ENCODE data around the gene PPFIBP1. TPM values are rescaled to one million over a fixed set of nuclear protein-coding genes. Genes with fewer than 3 reads are reported as not detected.

Gene PPFIBP1
- polyA plus RNA-seq, 1 donor (not counting 4 experiments of a cell fraction or from before 2014, with no cell fraction given): 83.5 TPM

GRCh38 chr12:27689558-27690180, 165.7 kb downstream of the PPFIBP1 start:
- no peaks in the 10 kb centered on the region for H4K20me1 ChIP-seq (ENCODE audit: control insufficient read depth, extremely low read depth, insufficient read depth, low read length)
- FAIRE-seq (no peak), DNase-seq (ENCODE audit: low read depth, low spot score) (no peak)
- no peaks in the 10 kb centered on the region for H3K4me1 ChIP-seq (ENCODE audit: control insufficient read depth, extremely low read depth, insufficient read depth, low read length)
- no peak overlapping the region for H3K4me2 ChIP-seq (ENCODE audit: control insufficient read depth, extremely low read depth, insufficient read depth, low read depth, low read length)
- no peak overlapping the region for H3K27ac ChIP-seq (ENCODE audit: control insufficient read depth, insufficient read depth, low read length)
- H2AFZ ChIP-seq (ENCODE audit: control insufficient read depth, low read length): no peak overlapping the region
- no peaks in the 10 kb centered on the region for H3K79me2 ChIP-seq (ENCODE audit: control insufficient read depth, insufficient read depth, low read length)
- TF ChIP-seq CTCF (optimal IDR thresholded peaks at IDR 0.05 in 1 of 3, IDR thresholded peaks at IDR 0.05 in 1 of 3, conservative IDR thresholded peaks at IDR 0.05 in 1 of 3; ENCODE audit: extremely low read depth in 1 of 3, insufficient read depth in 2 of 3, low read length in 3 of 3) (no peak), EZH2 (IDR thresholded peaks at IDR 0.05; ENCODE audit: low read length) (no peak)
- no peak overlapping the region for H3K4me3 ChIP-seq (ENCODE audit: control insufficient read depth in 2 of 3, extremely low read depth in 1 of 3, insufficient read depth in 2 of 3, low read depth in 1 of 3, low read length in 3 of 3)
- no peak overlapping the region for H3K9ac ChIP-seq (ENCODE audit: control insufficient read depth, extremely low read depth, insufficient read depth, low read length)
- H3K27me3 ChIP-seq (ENCODE audit: control insufficient read depth, extremely low read depth, insufficient read depth, low read length): no peaks in the 10 kb centered on the region
- H3K36me3 ChIP-seq (ENCODE audit: control insufficient read depth in 2 of 2, extremely low read depth in 1 of 2, insufficient read depth in 2 of 2, low read length in 2 of 2): peaks cover 24 to 34% of the 10 kb centered on the region in 2 experiments
- H3K9me1 ChIP-seq (ENCODE audit: control insufficient read depth, extremely low read depth, insufficient read depth, low read length): no peaks in the 10 kb centered on the region
- dilution Hi-C loops (cut with MboI; ENCODE audit: extremely low pct_ligation_motif_present, low sequenced_read_pairs): no loop called here
- no peaks in the 10 kb centered on the region for H3K9me3 ChIP-seq (ENCODE audit: control insufficient read depth, low read depth, low read length)

GRCh38 chr12:27693403-27693802, 169.4 kb downstream of the PPFIBP1 start:
- dilution Hi-C loops (cut with MboI; ENCODE audit: extremely low pct_ligation_motif_present, low sequenced_read_pairs): no loop called here
- Histone ChIP-seq H3K27me3 (ENCODE audit: control insufficient read depth, extremely low read depth, insufficient read depth, low read length) (no peaks in the 10 kb centered on the region), H3K36me3 (ENCODE audit: control insufficient read depth in 2 of 2, extremely low read depth in 1 of 2, insufficient read depth in 2 of 2, low read length in 2 of 2) (peaks cover 24 to 39% of the 10 kb centered on the region in 2 experiments), H3K4me1 (ENCODE audit: control insufficient read depth, extremely low read depth, insufficient read depth, low read length) (no peaks in the 10 kb centered on the region), H3K4me2 (ENCODE audit: control insufficient read depth, extremely low read depth, insufficient read depth, low read depth, low read length) (no peak overlapping the region), H3K79me2 (ENCODE audit: control insufficient read depth, insufficient read depth, low read length) (no peaks in the 10 kb centered on the region), H3K9ac (ENCODE audit: control insufficient read depth, extremely low read depth, insufficient read depth, low read length) (no peak overlapping the region), H4K20me1 (ENCODE audit: control insufficient read depth, extremely low read depth, insufficient read depth, low read length) (no peaks in the 10 kb centered on the region), H2AFZ (ENCODE audit: control insufficient read depth, low read length) (no peak overlapping the region), H3K27ac (ENCODE audit: control insufficient read depth, insufficient read depth, low read length) (no peak overlapping the region), H3K4me3 (ENCODE audit: control insufficient read depth in 2 of 3, extremely low read depth in 1 of 3, insufficient read depth in 2 of 3, low read depth in 1 of 3, low read length in 3 of 3) (no peak overlapping the region), H3K9me3 (ENCODE audit: control insufficient read depth, low read depth, low read length) (no peaks in the 10 kb centered on the region), H3K9me1 (ENCODE audit: control insufficient read depth, extremely low read depth, insufficient read depth, low read length) (no peaks in the 10 kb centered on the region)
- DNase-seq (ENCODE audit: low read depth, low spot score) (no peak), FAIRE-seq (no peak)
- TF ChIP-seq CTCF (optimal IDR thresholded peaks at IDR 0.05 in 1 of 3, IDR thresholded peaks at IDR 0.05 in 1 of 3, conservative IDR thresholded peaks at IDR 0.05 in 1 of 3; ENCODE audit: extremely low read depth in 1 of 3, insufficient read depth in 2 of 3, low read length in 3 of 3) (no peak), EZH2 (IDR thresholded peaks at IDR 0.05; ENCODE audit: low read length) (no peak)
